CD4-positive, alpha-beta T cell (primary cell): ENCODE results near the gene KCNAB1. TPM values are rescaled to one million over a fixed set of nuclear protein-coding genes. Genes with fewer than 3 reads are reported as not detected.
"Not testable (repeated sequence)": the region's sequence is repeated elsewhere in the genome, so short reads cannot be mapped to it uniquely, and the experiment has no call there.

Source experiments
- ATAC-seq: fragments of 200-7000 bp; cut with Tn5 transposase; one replicate; pipeline ENCODE4 v1.10.0; 2022; ENCODE audit warnings: mild to moderate bottlenecking; ENCODE audit not compliant: poor library complexity
- CTCF ChIA-PET: fragments of 350-600 bp; sonication (Branson Sonifier 250); formaldehyde crosslinking; loops from one replicate; lab custom pipeline; 2021; ENCODE audit warnings: antibody characterized with exemption, inconsistent platforms; lab: Charles Lee
- POLR2A ChIA-PET: fragments of 350-600 bp; sonication (Branson Sonifier 250); formaldehyde crosslinking; loops from one replicate; lab custom pipeline; 2021; ENCODE audit warnings: antibody characterized with exemption, inconsistent platforms; lab: Charles Lee
- DNase-seq, 14 experiments: peaks; one replicate each; pipeline ENCODE4 v3.0.0-alpha.2; 2013 to 2020; ENCODE audit warnings: mixed read lengths in 2 of 14
- H3K27ac ChIP-seq, 2 donors: one replicate each; pipeline versions ENCODE4 v1.5.1 to v1.7.0; 2013; ENCODE audit warnings: low read length in 2 of 2, low read depth in 1 of 2, mild to moderate bottlenecking in 1 of 2
- H3K27me3 ChIP-seq, 2 experiments: 1 replicate in 1 of 2; 2 replicates in 1 of 2; pipeline versions ENCODE4 v1.6.1 to v1.7.0; 2013; ENCODE audit warnings: low read length in 2 of 2, control low read depth in 1 of 2, mild to moderate bottlenecking in 1 of 2, moderate library complexity in 1 of 2; ENCODE audit not compliant: insufficient read depth in 2 of 2, control insufficient read depth in 1 of 2
- H3K36me3 ChIP-seq: one replicate; pipeline ENCODE4 v1.6.1; 2013; ENCODE audit warnings: low read length, control low read depth; ENCODE audit not compliant: insufficient read depth
- H3K4me1 ChIP-seq: one replicate; pipeline ENCODE4 v1.6.1; 2013; ENCODE audit warnings: low read length, control low read depth; ENCODE audit not compliant: insufficient read depth
- H3K4me3 ChIP-seq: one replicate; pipeline ENCODE4 v1.5.1; 2013; ENCODE audit warnings: mild to moderate bottlenecking, low read length, moderate library complexity
- H3K9me3 ChIP-seq, 2 experiments: 1 replicate in 1 of 2; 2 replicates in 1 of 2; pipeline versions ENCODE4 v1.6.1 to v1.7.0; 2013; ENCODE audit warnings: low read length in 2 of 2, mild to moderate bottlenecking in 2 of 2, control low read depth in 1 of 2, moderate library complexity in 1 of 2; ENCODE audit not compliant: control insufficient read depth in 1 of 2, insufficient read depth in 1 of 2
- H3K27ac Mint-ChIP-seq: one replicate; pipeline ENCODE4 v1.8.0; 2020; ENCODE audit warnings: mixed read lengths
- H3K27me3 Mint-ChIP-seq: one replicate; pipeline ENCODE4 v1.8.0; 2021; ENCODE audit warnings: mixed read lengths
- H3K36me3 Mint-ChIP-seq: one replicate; pipeline ENCODE4 v1.8.0; 2021; ENCODE audit warnings: low read depth, mixed read lengths
- H3K4me1 Mint-ChIP-seq: one replicate; pipeline ENCODE4 v1.8.0; 2021; ENCODE audit warnings: low read depth, mixed read lengths
- H3K4me3 Mint-ChIP-seq: one replicate; pipeline ENCODE4 v1.8.0; 2020; ENCODE audit warnings: mild to moderate bottlenecking, mixed read lengths
- H3K9me3 Mint-ChIP-seq: one replicate; pipeline ENCODE4 v1.8.0; 2020; ENCODE audit warnings: mixed read lengths
- CTCF ChIP-seq: fragments of 200-600 bp; IDR thresholded peaks from one replicate; pipeline ENCODE4 v1.8.0; 2022; ENCODE audit warnings: antibody characterized with exemption, mild to moderate bottlenecking
- intact Hi-C, 2 experiments: fragments of 100-400 bp; cut with DNase I in 1 of 2; cut with micrococcal nuclease in 1 of 2; formaldehyde crosslinking; loops; one replicate each; pipeline versions ENCODE4 v1.15.1 to v1.9.0; 2023 to 2025; cut with DNase I, micrococcal nuclease
- total RNA-seq, 174 experiments: library from RNA in 2 of 174; stranded (reverse) in 2 of 174; gene quantifications; one replicate each; pipeline ENCODE4 v1.2.3 and lab custom pipeline; 2021 to 2026

KCNAB1 gene
- total RNA-seq, 2 experiments from 2014 or later: 0.14 TPM; not detected in 1

- TF ChIP-seq CTCF: no peak
- CTCF ChIA-PET: interaction anchor here (0.6 kb wide), 1 partner anchor 350 kb away, joined by 4 read pairs; no protein-coding TSS in a partner anchor
- Histone ChIP-seq H3K27me3 (no peaks in the 10 kb centered on the region), H3K9me3 (no peaks in the 10 kb centered on the region), H3K4me3 (no peak overlapping the region), H3K36me3 (no peaks in the 10 kb centered on the region), H3K4me1 (no peaks in the 10 kb centered on the region), H3K27ac (no peak overlapping the region)
- H3K4me1 Mint-ChIP-seq: no peaks in the 10 kb centered on the region
- ATAC-seq: no peak
- H3K36me3 Mint-ChIP-seq: no peaks in the 10 kb centered on the region
- DNase-seq: no peak
- intact Hi-C loops: no loop called here
- H3K27ac Mint-ChIP-seq: no peak overlapping the region
- POLR2A ChIA-PET: no interaction called here
- H3K9me3 Mint-ChIP-seq: no peaks in the 10 kb centered on the region
- no peak overlapping the region for H3K4me3 Mint-ChIP-seq
- H3K27me3 Mint-ChIP-seq: peaks cover 3% of the 10 kb centered on the region
These were observed 69.5 kb downstream of the KCNAB1 start for GRCh38 chr3:156189927-156190326.

- H3K36me3 ChIP-seq, intact Hi-C loops, H3K4me1 ChIP-seq, H3K9me3 Mint-ChIP-seq, H3K27me3 ChIP-seq, CTCF ChIA-PET, H3K27ac Mint-ChIP-seq, H3K4me3 ChIP-seq, ATAC-seq, H3K36me3 Mint-ChIP-seq, H3K9me3 ChIP-seq, H3K27ac ChIP-seq, DNase-seq, H3K4me3 Mint-ChIP-seq, POLR2A ChIA-PET, H3K4me1 Mint-ChIP-seq: not testable (repeated sequence)
- H3K27me3 Mint-ChIP-seq: peaks cover 25% of the 10 kb centered on the region
These were observed 74.6 kb downstream of the KCNAB1 start for GRCh38 chr3:156194945-156195344.

- H3K9me3 Mint-ChIP-seq, CTCF ChIA-PET, H3K27ac Mint-ChIP-seq, ATAC-seq, H3K4me1 ChIP-seq, H3K36me3 ChIP-seq, H3K4me1 Mint-ChIP-seq, H3K4me3 ChIP-seq, H3K4me3 Mint-ChIP-seq, H3K27ac ChIP-seq, POLR2A ChIA-PET, intact Hi-C loops, H3K36me3 Mint-ChIP-seq, DNase-seq: not testable (repeated sequence)
- peaks cover 0 to 11% of the 10 kb centered on the region in 2 experiments for H3K9me3 ChIP-seq
- H3K27me3 Mint-ChIP-seq: peaks cover 37% of the 10 kb centered on the region
- H3K27me3 ChIP-seq: peaks cover 11 to 13% of the 10 kb centered on the region in 2 experiments
These were observed 76.8 kb downstream of the KCNAB1 start for GRCh38 chr3:156197152-156197551.

- peaks cover 0 to 11% of the 10 kb centered on the region in 2 experiments for H3K9me3 ChIP-seq
- intact Hi-C loops: no loop called here
- TF ChIP-seq CTCF: no peak
- H3K36me3 Mint-ChIP-seq: no peaks in the 10 kb centered on the region
- no peak overlapping the region for H3K27ac Mint-ChIP-seq
- no peaks in the 10 kb centered on the region for H3K9me3 Mint-ChIP-seq
- H3K27ac ChIP-seq: no peak overlapping the region
- ATAC-seq (no peak), DNase-seq (no peak)
- POLR2A ChIA-PET: no interaction called here
- no peak overlapping the region for H3K4me3 Mint-ChIP-seq
- no peaks in the 10 kb centered on the region for H3K4me1 ChIP-seq
- peaks cover 34% of the 10 kb centered on the region for H3K27me3 Mint-ChIP-seq
- CTCF ChIA-PET: no interaction called here
- H3K36me3 ChIP-seq: no peaks in the 10 kb centered on the region
- H3K4me3 ChIP-seq: no peak overlapping the region
- no peaks in the 10 kb centered on the region for H3K4me1 Mint-ChIP-seq
- H3K27me3 ChIP-seq: peaks cover 16 to 17% of the 10 kb centered on the region in 2 experiments
These were observed 81.3 kb downstream of the KCNAB1 start for GRCh38 chr3:156201411-156202405.
